NOMO-1 treated with DMSO at 0.1 percent for 48 hours (cell line): ENCODE data around the gene GLIS1.

Experiments used
- DNase-seq: peaks from one replicate; lab custom pipeline; 2025; ENCODE audit not compliant: unreplicated experiment; lab: John Stamatoyannopoulos, UW

Gene GLIS1

DNA sequence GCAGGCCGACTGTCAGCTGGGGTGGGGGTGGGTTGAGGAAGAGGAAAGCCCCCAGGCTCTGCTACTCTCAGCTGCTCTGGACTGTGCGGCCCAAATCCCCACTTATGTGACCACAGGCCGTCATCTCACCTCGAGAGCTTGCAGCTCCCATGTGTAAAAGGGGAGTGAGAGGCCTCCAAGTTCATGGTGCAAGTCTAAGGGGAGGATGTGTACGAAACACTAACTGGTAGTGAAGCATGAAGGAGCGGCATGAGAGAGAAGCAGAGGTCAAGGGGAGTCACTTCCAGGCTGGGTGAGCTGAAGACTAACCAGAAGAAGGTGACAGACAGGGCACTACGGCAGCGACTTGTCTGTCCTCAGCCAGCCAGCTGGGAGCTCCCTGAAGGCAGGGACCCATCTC lies 43.8 kb downstream of the GLIS1 start:
- DNase-seq = no peak

DNA sequence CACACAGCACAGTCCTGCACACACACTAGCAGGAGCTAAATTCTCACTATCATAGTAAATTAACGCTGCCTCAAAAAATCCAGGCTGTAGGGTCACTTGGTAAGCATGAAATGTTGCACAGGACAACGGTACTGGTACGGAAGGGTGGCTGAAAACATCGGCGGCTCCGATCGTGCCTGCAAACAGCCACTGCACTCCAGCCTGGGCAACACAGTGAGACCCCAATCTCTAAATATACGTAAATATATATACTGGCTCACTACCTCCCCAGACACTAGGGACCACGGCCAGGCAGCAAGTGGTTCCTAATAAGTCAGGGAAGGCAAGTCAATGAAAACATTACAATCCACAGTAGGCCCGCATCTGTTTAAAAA lies 44.3 kb downstream of the GLIS1 start:
- DNase-seq = no peak

DNA sequence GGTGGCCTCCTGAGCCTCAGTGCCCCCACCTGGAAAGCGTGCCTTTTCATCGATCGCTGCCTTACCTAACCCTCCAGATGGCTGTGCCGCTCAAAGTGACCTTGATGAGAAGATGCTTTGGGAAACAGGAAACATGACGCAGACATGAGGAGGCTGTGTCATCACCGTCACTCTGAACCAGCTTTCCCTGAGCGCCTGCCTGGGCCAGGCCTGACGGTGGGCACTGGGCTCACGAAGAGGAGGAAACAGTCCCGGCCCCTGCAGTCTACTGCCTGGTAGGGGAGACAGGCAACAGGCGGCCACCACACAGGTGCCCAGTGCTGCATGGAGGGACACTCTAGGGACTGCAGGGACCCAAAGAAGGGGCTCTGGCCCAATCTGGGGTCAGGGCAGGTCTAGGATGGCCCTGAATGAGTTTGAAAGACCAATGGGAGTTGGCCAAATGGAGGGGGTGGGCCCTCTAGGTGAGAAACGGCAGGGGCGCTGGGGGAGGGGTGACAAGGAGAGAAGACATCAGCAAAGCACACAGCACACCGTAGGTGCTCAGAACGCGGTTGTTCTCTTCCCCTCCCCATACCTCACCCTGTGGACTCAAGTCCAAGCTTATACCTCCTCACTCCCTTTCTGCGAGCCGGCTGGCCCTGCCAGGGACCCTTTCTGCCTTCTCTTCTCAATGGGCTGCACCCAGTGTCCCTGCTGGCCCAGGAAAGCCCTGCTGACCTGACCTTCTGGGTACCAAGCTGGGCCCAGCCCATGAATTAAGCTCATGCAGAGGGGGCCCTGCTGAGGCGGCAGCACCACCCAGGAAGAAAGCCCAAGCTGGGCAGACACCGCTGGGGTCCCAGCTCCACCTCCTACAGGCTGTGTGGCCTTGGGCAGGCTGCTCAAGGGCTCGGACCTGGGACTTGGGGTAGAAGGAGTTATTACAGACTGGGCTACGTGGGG lies 44.9 kb downstream of the GLIS1 start:
- DNase-seq = no peak

DNA sequence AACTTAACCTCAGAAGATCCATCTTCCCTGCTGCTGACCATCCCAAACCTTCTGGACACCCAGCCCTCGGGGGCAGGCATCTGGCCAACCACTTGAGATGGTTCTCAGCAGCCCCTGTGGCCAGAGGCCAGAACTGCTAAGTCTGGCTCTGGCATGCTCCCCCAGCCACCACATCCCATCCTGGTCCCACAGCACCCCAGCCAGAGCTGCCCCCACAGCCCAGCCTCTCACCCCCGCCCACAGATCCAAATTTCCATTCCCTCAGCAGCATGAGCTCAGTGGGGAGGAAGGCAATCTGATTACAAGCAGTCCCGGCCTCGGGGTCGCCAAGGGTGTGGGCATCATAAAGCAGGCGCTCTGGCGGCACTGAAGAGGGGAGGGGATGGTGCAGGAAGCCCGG lies 45.6 kb downstream of the GLIS1 start:
- DNase-seq = no peak

DNA sequence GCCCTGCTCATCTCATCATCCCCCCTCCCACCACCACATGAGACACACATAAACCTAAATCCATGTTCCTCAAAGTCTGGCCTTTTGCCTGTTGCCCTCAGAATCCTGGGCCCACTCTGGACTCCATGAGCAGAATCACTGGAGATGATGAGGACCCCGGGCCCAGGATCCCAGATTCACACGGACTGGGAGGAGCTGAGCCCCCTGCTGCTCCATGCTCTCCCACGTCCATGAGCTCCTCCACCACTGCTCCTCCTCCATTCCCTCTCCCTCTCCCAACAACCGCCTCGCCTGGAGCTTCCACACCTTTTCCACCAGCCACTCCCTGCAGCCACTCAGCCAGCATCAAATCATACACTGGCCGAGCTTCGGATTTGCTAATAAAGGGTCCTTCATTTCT lies 47.6 kb downstream of the GLIS1 start:
- no peak for DNase-seq

DNA sequence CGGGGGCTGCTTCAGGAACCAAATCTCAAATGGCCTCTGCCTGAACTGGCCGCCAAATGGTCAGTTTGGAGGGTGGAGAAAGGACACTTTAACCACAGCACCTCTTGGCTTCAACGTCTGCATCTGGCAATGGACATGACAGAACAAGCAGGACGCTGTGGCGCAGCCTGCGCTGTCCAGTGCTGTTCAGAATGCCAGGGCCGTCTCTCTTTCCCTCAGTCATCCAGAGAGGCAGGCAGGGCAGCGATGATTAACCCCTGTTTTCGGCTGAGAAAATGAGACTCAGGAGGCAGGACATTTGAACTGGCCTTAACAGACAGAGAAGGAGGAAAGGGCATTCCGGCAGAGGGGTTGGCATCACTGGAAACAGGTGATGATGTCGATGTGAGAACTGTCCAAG lies 48.6 kb downstream of the GLIS1 start:
- DNase-seq = no peak

DNA sequence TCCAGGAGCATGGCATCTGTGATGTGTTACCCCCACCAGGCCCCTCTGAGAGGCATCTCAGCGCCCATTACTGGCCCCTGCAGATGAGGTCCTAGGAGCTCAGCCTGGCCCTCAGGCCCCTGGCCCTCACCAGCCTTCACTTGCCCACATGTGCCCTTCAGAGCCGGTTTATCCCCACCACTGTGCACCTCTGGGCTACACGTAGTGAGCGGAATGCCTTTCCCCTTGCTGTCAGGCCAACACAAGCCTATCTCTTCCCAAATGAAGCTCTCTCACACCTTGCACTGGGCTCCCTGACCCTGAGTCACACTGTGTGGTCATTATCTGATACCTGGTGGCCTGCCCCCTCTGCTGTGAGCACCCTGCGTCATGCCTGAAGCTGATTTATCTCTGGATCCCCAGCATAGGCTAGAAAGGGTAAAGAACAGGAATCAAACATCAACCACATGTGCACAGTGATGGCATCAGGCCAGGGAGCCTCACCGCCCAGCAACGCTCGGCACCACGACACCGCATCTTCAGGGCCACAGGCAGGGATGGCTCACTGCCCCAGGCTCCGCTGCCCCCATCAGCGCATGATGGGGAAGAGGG lies 49.1 kb downstream of the GLIS1 start:
- no peak for DNase-seq

DNA sequence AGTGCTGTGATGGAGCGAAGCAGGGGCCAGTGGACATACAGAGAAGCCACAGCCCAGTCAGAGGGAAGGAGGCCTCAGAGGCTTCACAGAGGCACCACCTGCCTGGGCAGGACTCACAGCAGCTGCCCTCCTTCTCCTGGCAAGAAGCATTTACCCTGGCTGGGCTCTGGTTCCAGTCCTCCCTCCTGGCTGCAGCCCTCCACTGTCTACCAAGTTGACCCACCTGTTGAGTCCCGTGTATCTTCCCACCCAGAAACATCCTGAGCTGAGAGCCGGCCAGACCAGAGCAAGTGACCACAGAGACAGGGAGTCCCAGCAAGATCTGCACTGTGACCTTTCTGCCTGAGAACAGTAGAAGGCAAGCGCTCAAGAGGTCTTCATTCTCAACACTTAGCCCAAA lies 49.7 kb downstream of the GLIS1 start:
- no peak for DNase-seq

DNA sequence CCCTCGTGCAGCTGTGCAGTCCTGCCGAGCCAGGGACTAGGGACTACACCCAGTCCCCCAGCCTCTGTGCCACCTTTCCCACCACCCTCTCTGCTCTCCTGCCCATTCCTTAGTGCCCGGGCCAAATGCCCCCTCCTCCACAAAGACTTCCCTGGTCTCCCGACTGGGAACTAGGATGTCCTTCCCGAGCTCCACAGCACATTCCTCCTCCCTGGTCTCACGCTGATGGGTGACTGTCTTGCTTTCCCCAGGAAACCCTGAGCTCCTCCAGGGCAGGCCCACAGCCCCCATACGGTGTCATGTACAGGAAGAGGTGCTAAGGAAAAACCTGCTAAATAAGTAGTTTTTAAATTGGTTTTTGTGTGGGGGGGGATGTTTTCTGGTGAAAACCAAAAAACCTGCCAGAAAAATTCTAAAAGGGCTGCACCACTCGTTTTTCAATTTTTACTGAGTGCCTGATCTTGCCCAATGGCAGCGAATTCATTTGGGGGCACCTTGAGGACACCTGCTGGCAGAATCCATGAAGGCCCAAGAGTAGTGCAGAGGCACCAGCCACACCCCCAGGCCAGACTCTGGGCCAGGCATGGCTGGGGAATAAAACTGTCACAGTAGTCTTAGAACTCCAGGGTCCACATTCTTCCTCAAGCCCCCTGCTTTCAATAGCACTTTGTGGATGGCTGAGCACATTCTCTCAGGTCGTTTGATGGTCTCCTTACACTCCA lies 50.4 kb downstream of the GLIS1 start:
- DNase-seq = no peak

DNA sequence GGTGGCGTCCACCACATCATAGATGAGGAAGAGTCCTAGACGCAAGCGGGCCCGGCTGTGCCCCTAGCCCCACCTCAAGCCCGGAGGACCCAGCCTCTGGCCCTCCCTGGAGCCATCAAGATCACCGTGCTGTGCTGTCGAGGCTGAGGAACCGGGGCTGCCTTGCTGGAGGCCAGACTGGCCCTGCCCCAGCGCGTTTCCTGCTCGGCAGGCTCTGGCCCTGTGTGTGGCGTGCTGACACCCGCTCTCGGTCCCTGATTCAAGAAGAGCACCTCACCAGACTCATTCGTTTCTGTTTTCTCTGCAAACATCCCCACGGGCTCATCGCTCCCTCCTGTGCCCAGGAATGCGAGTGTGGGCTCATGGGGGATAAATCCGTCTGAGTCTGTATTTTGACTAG lies 51.1 kb downstream of the GLIS1 start:
- DNase-seq = no peak

DNA sequence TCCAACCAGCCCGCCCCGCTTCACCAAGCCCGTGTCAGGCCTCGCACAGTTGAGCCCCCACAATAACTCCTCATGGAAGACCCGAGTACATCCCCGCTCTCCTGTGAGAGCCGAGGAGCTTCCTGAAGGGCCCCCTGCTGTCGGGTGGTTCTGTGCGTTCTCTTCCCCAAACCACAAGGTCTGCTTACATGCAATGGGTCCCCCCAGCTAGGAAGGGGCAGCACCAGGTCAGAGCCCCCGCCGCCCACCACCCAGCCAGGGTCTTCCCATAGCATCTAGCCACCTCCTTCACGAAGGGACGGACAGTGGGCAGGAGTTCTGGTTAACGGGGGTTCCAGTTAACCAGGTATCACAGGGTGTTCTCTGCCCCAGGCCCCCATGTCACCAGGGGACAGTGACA lies 51.5 kb downstream of the GLIS1 start:
- DNase-seq = no peak

DNA sequence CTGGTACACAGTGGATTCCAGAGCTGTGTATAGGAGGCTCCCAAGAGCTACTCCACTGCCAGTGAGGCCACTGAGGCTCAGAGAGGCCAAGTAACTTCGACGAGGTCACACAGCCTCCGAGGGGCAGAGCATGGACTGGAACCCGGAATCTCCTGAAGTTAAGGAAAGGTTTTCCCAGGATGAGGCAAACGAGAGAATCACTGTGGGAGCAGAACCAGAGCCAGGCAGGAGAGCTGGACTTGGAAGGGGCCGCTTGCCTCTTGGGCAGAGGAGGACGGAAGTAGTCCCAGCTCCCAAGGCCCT lies 52.0 kb downstream of the GLIS1 start:
- DNase-seq = no peak

DNA sequence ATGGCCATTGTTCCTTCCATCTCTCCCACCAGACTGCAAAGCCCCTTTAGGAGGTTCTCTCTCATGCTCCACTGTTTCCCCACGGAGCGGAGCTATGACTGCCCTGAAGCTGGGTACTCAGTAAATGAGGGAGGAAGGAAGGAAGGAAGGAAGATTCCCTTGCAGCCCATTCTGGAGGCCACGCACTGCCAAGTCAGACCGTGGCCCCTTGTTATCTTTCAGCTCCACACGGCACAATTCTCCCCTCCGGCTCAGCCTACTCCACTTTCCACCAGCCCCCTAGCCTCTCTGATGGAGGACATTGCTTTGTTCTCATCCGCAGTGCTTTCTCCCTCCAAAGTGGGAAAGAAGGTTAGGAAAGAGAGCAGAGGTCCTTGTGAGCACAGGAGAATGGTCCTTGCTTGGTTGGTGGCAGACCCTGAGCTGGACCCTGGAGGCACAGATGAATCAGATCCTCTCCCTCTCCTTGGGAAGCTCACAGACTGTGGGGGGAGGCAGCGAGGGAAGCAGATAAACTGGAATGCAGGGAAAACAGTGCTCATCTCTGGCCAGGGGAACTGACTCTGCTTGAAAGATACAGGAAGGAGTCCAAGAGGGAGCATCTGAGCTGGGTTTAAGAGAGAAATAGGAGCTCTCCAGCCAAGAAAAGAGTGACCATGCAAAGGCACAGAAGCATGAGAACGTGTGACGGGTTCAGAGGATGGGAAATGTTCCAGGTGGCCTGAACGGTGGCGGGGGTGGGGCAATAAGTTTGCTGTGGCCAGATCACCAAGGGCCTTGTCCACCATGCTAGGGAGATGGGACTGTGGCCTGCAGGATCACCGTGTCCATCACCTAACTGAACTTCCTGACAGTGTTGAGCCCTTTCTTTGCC lies 52.6 kb downstream of the GLIS1 start:
- DNase-seq = no peak

DNA sequence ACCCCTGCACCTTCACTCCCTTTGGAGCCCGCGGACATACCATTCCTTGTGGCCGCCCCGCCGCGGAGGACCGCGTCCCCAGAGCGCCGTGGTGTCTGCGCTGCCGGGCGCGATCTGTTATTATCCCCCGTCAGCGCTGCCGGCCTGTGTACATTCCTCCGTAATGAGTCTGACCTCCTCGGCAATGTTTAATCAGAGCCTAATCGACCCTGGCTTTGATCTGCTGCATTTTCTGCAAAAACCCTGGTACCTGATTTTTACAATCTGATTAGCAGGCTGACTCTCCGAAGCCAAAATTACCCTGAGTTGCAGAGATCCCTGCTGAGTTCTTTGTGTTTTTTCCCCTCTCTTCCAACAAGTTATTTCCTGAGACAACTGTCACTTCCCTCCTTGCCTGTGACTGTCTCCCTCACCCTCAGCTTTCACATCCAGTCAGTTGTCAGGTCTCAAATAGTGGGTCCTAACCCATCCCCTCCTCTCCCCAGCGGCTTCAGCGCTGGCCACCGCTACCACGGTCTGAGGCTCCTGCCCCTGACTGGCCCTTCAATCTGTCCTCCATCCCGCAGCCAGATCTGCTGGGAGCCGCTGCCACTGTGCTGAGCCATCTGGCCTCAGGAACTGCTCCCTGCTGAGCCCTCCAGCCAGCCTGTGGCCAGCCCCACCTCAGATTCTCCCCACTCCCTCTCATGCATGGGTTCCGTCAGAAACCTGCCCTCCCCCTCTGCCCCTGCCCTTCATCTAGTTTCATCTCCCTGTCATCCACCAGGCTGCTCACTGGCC lies 53.5 kb downstream of the GLIS1 start:
- no peak for DNase-seq

DNA sequence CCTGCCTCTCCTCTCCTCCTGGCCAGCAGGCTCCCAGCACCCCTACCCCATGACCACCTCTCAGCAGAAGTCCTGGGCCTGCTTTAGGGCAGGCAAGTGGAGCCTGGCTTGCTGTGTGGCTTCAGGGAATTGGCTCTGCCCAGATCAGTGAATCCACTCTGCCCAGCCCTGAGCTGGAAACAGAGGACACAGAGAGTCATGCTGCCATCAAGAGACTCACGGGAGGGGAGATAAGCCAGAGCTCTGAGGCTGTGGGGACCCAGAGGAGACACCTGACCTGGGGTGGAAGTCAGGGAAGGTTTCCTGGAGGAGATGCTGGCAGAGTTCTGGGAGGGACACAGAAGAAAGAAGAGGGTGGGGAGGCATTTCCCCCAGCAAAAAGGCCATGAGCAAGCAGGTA lies 54.2 kb downstream of the GLIS1 start:
- DNase-seq = no peak

DNA sequence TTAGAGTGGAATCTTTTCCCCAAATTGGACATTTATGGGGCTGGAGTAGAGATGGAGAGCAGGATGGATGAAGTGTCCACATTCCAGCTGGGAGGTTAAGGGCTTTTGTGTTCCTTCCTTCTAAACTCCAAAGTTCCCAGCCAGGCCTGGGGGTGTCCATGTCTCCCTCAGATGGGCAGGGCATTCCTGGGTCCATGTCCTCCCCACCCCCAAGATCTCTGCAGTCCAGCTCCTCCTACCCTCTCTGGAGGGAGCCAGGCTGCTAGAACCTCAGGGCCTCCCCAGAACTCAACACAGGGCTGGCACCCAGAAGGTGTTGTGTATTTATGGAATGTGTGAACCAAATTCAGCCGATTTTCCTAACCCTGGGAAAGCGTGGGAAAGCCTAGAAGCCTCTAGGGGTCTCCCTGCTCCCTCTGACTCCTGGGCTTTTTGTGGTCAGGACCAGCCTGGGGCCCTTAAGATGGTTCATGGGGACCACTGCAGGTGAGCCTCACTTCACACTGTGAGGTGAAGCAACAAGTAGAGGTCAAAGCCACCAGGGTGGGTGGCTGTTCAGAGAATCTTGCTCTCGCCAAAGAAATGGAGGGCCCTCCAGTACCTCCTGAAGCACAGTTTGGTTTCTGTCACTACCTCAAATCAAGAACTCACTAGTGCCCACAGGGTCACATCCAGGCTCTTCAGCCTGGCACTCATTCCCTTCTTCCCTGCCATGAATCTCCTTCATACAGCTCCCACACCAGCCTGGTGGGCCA lies 54.8 kb downstream of the GLIS1 start:
- no peak for DNase-seq

DNA sequence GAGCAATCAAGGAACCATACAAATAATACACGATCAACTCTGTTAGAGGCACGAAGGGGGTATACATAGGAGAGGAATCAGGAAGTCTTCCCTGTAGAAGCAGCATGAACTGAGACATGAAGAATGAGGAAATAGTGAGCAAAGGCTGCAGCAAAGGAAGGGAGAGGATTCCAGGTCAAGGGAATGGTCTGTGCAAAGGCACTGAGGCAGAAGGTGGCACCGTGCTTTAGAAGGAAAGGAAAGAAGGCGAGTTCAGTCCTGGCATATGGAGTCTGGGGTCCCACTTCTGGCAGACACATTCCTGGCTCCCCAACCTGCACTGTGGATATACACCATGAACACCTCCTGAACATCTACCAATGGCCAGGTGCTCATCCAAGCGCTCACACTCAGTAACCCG lies 56.1 kb downstream of the GLIS1 start:
- DNase-seq = no peak

DNA sequence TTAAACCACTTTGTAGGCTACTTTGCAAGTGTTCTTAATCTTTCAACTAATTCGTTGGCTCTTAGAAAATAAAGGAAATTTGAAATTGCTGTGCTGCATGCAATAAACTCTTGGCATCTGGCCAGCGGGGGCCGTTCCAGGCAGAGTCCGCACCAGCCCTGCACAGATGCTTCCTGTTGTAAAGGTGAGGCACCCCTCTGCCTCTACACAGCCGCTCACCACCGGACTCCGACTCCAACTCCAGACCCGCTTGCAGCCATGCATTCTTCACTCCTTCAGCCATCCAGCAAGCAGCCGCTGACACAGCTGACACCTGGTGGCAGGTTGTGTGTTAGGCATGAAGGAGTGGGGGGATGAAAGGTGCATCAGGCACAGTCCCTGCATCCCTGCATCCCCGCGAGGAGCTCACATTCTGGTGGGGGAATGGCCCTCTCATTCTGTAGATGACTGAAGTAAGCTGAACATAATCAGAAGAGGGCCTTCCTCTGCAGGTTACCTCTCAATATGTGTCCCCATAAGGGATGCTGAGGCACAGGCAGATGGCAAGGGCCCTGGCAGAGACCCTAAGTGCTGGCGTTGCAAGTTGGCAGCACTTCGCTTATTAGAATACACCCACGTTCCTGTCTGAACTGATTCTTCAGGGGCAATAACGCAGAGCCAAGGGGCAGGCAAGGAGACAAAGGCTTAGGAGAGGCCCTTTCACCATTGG lies 56.8 kb downstream of the GLIS1 start:
- DNase-seq = peak; percentile 25

DNA sequence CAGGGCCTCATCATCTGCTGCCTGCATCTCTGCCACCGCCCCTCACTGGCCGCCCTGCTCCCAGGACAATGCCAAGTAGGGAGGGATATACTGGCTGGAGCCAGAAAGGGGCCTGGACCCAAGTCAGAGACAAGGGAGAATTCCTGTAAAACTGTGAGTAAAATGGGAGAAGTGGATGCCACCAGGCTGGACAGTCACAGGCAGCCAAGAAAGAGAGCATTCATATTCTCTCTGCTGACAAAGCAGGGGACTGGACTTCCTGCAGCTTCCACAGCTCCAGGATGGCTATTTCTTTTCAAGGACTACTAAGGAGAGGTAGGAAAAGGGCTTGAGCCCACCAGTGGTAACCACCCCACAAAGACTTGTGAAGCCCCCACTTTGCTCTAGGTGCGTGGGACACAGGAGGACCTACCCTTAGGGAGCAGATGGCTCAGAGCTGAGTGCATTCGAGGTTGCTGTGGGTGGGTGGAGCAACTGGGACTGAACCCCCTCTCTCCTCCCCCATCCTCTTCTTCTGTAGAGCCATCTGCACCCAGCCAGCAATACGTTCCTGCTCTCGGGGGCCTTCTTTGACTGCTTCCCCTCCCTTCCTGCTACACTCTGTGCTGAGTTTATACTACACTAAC lies 57.5 kb downstream of the GLIS1 start:
- DNase-seq = no peak
